WI38 (cell line): ENCODE results near the gene HSPA1A.

Experiments
- H3K4me3 ChIP-seq: 2 replicates; pipeline ENCODE4 v1.5.1; 2011; ENCODE audit warnings: low read depth, mild to moderate bottlenecking, control low read depth, low read length
- TF ChIP-seq, protein P1 (sequence below): IDR thresholded peaks from 2 replicates; pipeline ENCODE4 v1.5.1; 2012; ENCODE audit warnings: low read depth, mild to moderate bottlenecking, control low read depth, low read length

The HSPA1A gene

DNA sequence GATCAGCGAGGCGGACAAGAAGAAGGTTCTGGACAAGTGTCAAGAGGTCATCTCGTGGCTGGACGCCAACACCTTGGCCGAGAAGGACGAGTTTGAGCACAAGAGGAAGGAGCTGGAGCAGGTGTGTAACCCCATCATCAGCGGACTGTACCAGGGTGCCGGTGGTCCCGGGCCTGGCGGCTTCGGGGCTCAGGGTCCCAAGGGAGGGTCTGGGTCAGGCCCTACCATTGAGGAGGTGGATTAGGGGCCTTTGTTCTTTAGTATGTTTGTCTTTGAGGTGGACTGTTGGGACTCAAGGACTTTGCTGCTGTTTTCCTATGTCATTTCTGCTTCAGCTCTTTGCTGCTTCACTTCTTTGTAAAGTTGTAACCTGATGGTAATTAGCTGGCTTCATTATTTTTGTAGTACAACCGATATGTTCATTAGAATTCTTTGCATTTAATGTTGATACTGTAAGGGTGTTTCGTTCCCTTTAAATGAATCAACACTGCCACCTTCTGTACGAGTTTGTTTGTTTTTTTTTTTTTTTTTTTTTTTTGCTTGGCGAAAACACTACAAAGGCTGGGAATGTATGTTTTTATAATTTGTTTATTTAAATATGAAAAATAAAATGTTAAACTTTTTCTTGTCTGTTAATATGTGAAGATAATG, 14.4 kb downstream of the HSPA1A start:
- peak overlapping the region; percentile 75 for H3K4me3 ChIP-seq
- TF ChIP-seq, protein P1, sequence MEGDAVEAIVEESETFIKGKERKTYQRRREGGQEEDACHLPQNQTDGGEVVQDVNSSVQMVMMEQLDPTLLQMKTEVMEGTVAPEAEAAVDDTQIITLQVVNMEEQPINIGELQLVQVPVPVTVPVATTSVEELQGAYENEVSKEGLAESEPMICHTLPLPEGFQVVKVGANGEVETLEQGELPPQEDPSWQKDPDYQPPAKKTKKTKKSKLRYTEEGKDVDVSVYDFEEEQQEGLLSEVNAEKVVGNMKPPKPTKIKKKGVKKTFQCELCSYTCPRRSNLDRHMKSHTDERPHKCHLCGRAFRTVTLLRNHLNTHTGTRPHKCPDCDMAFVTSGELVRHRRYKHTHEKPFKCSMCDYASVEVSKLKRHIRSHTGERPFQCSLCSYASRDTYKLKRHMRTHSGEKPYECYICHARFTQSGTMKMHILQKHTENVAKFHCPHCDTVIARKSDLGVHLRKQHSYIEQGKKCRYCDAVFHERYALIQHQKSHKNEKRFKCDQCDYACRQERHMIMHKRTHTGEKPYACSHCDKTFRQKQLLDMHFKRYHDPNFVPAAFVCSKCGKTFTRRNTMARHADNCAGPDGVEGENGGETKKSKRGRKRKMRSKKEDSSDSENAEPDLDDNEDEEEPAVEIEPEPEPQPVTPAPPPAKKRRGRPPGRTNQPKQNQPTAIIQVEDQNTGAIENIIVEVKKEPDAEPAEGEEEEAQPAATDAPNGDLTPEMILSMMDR: peak; percentile 5; the same call in 1 of the 2 replicates

DNA sequence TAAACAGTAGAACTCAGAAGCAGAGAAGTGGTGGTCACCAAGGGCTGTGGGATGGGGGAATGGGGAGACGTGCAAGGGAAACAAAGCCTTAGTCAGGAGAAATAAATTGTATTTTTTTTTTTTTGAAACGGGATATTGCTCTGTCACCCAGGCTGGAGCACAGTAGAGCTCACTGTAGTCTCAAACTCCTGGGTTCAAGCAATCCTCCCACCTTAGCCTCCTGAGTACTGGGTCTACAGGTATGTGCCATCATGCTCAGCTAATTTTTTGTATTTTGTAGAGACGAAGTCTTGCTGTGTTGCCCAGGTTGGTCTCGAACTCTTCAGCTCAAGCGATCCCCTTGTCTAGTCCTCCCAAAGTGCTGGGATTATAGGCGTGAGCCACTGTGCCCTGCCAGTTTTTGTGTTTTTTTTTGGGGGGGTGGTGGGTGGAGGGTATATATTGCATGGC, 15.6 kb downstream of the HSPA1A start:
- TF ChIP-seq, protein P1: no peak
- H3K4me3 ChIP-seq: peak overlapping the region; percentile 75

DNA sequence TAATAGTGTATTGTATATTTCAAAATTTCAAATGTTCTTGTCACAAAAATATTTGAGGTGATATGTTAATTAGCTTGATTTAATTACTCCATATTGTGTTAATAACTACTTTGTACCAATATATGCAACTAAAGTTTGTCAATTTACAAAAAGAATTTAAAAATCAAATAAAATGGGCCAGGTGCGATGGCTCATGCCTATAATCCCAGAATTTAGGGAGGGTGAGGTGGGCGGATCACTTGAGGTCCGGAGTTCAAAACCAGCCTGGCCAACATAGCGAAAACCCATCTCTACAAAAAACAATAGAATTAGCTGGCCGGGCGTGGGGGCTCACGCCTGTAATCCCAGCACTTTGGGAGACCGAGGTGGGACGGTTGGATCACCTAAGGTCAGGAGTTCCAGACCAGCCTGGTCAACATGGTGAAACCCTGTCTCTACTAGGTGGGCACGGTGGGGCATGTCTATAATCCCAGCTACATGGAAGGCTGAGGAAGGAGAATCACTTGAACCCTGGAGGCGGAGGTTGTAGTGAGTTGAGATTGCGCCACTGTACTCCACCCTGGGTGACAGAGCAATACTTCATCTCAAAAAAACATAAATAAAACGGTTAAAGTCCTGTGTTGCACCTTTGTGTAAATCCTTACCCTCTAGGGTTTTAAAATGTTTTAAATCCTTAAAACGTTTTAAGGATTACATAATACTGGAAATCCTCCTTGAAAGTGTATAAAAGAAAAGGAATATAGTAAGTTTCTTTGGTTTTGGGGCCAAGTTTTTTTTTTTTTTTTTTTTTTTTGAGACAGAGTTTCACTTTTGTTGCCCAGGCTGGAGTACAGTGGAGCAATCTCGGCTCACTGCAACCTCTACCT, 16.2 kb downstream of the HSPA1A start:
- H3K4me3 ChIP-seq: no peak overlapping the region; the same call in 1 of the 2 replicates
- TF ChIP-seq, protein P1: no peak

DNA sequence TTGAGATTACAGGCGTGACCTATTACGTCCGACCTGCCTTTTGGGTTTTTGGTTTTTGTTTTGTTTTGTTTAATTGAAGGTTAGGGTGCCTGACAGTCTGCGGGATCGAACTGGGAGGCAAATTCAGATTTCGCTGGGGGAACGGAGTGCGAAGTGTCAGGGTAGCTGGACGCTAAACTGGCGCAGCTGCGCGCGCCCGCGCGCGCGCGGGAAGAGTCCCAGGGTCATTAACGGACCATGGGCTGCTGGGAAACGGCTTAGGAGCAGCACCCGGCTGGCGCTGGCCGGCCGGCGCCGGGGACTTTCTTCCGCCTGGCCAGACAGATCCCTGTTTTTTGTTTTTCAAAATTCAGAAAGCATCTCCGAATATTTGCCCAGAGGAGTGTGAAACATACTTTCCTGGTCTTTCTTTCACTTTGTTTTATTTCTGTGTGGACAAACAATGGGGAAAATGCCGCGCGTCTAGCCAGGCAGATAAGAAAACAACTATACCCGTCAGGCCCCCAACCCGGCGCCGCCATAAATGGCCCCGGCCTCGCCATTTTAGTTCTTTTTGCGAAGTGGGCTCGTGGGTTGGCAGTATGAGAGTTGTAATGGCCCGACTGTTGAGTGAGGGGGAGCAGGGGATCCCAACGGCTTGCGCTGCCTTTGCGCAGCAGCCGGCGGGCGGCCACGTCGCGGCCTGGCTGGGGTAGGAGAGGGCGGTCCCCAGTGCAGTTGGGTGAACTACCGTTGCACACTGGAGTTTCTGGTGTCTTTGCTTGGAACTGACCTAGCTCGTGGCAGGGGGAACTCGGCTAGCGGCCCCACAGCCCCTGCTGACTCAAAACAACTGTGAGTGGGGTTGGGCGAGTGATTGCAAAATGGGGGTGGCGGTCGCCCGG, 19.3 kb downstream of the HSPA1A start:
- TF ChIP-seq, protein P1: no peak
- peak overlapping the region; percentile 91 for H3K4me3 ChIP-seq

DNA sequence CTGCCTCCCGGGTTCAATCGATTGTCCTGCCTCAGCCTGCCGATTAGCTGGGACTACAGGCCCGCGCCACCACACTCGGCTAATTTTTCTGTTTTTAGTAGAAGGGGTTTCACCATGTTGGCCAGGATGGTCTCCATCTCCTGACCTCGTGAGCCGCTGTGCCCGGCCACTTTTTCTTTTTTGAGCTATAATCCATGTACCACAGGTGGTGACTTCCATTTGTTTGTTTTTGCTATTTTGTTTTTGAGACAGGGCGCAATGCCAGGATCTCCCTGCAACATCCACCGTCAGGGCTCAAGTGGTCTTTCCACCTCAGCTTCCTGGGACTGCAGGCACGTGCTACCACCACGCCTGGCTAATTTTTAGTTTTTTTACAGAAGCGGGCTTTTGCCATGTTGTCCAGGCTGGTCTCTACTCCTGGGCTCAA, 20.7 kb downstream of the HSPA1A start:
- peak overlapping the region; percentile 91 for H3K4me3 ChIP-seq
- TF ChIP-seq, protein P1: no peak

DNA sequence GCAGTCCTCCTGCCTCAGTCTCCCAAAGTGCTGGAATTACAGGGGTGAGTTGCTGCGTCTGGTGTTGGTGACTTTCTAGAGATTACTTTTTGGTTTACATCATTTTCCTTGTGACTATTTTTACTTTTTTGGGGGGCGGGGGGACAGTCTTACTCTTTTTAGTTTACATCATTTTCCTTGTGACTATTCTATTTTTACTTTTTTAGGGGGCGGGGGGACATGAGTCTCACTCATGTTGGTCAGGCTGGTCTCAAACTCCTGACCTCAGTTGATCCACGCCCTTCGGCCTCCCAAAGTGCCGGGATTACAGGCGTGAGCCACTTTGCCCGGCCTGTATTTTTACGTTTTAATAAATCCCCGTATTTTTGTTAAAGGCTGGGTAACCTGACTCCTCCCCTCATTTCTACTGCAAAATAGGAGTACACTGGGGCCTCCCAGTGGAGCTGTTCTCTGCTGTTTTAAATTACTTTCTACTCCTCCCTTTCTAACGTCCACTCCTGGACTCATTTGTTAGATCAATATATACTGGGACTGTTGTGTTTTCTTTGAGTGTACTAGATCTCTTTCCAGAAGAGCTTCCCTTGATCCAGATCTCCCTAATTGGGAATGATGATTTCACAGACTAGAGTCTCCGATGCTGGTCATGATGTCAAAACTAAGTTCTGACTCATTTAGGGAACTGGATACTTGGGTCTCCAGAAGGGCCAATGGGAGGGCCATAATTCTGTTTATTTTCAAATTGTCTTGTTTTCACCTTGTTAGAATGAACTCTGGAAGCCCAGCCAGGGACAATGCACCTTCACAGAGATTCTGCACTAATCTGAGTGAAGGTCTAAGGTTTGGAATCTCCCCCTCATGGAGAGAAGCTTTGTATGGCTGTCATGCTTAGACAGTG, 21.4 kb downstream of the HSPA1A start:
- peak overlapping the region; percentile 91 for H3K4me3 ChIP-seq
- TF ChIP-seq, protein P1: no peak
